ENCODE results near the gene EIF4G1.
"Not testable (repeated sequence)": the region's sequence is repeated elsewhere in the genome, so short reads cannot be mapped to it uniquely, and the experiment has no call there.

EIF4G1 gene

DNA sequence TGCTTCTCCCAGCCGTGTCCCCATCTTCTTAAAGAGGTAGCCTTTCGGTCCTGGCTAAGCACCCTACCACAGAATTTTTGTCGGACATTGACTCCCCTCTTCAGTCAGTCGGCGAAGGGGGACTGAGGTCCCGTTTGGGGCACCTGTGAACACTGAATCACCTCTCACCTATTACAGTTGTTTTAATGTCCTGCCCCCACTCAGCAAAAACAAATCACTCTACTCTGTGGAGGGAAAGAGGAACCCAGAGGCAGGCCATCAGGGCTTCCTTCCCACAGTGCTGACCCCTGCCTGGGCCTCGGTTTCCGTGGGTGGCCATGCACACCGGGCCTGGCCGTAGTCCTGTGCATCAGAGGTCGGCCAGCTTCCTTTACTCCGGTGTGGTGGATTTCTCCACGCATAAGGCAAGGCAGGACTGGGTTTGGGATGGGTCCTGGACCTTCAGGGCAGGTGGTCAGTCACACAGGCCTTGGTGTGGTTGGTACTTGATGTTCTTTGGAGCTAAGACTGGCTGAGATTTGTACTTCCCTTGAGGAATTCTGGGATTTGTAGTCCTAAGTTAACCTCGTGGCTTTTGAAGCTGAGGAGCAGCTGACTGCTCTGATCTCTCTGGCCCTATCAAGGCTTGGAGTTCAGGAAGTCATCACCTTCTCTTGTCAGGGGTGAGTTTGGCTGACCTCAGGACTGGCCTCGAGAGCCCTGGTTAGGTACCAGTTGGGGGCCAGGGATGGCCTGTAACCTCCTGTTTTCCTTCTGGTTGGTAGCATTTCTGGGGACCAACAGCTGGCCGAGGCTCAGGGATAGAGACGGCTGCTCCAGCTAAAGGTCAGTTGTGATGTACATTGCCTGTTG, 22.4 kb downstream of the EIF4G1 start:
- DNase-seq = no peak

DNA sequence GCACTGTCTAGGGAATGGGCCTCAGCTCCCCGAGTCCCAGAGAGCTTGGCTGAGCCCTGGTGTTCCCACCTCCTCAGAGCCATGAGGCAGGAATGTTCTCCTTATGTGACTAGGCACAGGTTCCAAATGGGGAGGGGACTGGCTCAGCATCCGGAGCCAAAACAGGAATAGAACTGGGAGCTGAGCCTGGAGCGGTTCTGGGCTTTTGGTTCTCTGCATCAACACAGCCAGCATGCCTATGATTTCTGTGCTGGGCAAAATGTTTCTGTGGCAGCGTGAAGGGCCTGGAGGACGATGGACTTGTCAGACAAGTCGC, 23.0 kb downstream of the EIF4G1 start, which contains the start of gene FAM131A:
Gene FAM131A, plus strand, starts transcription at position 202 of the 316 bp plus-strand sequence. Its CDS starts 31 bp downstream, at position 233.
- no peak for DNase-seq

GRCh38 chr3:184337981-184338380, 23.6 kb downstream of the EIF4G1 start:
- no peak for DNase-seq

DNA sequence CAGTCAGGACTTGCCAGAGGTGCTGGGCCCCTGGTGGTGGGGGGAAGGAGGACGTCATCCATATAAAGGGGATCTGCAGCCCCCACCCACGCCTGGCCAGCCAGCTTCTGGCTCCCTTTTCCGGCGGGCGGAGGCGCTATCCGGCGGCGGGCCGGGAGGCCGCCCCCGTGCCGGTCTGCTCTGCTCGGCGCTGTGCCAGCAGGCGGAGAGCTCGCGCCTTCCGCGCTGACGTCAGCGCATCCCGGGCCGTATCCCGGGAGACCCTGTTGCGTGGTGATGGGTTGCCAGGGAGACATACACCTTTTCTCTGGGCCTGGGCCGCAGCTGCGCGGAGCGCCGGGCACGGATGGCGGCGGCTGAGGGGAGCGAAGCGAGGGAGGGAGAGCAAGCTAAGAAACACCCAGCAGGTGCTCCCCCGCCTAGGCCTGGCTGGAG, 24.1 kb downstream of the EIF4G1 start:
- DNase-seq = no peak

- no peak for DNase-seq
Observed at GRCh38 chr3:184339001-184339400, 24.6 kb downstream of the EIF4G1 start.

DNA sequence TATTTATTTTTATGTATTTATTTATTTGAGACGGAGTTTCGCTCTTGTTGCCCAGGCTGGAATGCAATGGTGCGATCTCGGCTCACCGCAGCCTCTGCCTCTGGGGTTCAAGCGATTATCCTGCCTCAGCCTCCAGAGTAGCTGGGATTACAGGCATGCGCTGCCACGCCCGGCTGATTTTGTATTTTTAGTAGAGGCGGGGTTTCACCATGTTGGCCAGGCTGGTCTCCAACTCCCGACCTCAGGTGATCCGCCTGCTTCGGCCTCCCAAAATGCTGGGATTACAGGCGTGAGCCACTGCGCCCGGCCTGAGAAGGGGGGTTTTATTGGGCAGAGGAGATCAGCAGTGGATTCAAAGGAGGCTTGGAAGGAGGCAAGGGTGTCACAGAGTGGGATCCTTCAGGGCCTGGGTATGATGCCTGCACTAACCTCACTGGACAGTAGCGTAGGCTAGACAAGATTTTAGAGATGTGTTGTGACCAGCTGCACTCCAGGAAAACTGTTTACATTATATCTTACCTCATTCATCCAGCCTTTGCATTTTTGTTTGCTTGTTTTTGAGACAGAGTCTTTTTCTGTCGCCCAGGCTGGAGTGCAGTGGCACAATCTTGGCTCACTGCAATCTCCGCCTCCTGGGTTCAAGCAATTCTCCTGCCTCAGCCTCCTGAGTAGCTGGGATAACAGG, 25.2 kb downstream of the EIF4G1 start:
- DNase-seq = not testable (repeated sequence)

DNA sequence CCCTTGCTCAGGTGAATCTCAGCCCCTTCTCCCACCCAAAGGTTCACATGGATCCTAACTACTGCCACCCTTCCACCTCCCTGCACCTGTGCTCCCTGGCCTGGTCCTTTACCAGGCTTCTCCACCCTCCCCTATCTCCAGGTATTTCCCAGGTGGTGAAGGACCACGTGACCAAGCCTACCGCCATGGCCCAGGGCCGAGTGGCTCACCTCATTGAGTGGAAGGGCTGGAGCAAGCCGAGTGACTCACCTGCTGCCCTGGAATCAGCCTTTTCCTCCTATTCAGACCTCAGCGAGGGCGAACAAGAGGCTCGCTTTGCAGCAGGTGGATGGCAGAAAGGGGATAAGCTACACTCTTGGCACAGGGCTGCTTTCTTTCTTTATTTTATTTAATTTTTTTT, 27.5 kb downstream of the EIF4G1 start:
- no peak for DNase-seq

- no peak for DNase-seq
Observed at GRCh38 chr3:184343200-184343876, 28.9 kb downstream of the EIF4G1 start.

GRCh38 chr3:184344579-184345316, 30.3 kb downstream of the EIF4G1 start:
- no peak for DNase-seq

- DNase-seq = no peak
Observed at GRCh38 chr3:184345317-184346144, 31.1 kb downstream of the EIF4G1 start.

GRCh38 chr3:184346480-184347190, 32.2 kb downstream of the EIF4G1 start:
- DNase-seq = no peak

DNA sequence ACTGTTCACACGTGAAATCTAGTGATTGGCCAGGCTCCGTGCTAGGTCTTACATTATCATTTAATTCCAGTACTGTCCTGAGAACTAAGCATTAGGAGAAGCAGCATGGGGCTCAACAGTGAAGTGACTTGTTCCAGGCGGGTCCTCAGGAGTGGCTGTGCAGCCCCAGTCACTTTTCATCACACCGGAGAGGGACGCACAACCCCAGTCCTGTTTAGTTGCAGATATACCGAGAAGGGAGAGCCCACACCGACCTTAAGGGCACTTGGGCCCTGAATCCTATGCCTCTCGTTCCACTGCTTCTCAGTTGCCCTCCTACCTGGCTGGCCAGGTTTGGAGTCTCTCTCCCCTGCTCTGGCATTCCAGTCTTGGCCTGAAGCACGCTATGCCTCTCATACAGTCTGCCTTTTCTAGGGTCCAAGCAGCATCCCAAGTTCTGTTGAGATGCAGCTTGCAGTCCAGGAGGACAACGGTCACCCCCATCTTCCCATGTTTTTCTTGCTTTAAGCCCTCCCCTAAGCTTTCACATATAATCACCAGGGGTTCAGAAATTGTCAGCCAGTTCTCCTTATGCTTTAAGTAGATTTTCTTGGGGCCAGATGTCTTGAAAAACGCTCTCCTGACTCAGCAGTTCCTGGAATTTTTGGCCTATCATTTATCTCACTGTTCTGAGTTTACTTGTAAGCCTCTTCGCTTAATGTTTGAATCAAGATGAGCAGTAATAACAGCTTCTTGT, 33.1 kb downstream of the EIF4G1 start:
- DNase-seq = no peak

- no peak for DNase-seq
Observed at GRCh38 chr3:184348057-184348382, 33.6 kb downstream of the EIF4G1 start.

DNA sequence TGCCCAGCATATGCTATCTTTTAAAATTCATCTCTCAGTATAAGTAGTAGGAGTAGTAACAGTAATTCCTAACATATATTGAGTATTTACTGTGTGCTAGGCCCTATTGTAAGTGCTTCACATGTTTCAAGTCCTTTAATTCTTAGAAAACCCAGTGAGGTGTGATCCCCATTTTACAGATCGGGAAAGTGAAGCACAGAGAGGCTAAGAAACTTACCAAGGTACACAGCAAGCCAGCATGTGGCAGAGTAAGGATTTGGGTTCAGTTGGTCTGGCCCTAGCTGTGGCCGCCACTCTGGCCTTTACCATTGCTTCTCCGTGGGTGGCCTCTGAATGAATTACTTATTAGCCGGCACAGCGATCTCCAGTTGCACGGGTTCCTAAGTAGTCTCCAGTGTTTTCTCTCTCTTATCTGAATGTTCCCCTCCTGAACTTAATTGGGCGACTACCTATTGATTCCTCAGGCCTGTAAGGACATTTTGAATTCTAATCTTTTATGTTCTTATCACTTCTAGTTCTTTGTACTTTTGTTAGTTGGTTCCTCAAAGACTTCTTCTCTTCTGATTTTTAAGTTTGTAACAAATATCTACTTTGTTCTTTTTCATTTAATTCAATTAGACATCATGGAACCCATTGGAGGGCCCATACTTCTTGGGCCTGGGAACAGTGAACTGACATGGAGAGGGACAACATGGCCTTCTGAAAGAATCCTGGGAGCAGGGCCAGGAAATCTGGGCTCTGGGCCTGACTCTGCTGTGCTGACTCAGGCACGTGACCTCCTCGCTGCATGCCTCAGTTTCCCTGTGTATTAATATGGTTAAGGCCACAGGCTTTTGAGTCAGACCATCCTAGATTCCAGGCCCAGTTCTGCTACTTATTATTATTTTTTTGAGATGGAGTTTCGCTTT, 35.4 kb downstream of the EIF4G1 start:
- DNase-seq = no peak

DNA sequence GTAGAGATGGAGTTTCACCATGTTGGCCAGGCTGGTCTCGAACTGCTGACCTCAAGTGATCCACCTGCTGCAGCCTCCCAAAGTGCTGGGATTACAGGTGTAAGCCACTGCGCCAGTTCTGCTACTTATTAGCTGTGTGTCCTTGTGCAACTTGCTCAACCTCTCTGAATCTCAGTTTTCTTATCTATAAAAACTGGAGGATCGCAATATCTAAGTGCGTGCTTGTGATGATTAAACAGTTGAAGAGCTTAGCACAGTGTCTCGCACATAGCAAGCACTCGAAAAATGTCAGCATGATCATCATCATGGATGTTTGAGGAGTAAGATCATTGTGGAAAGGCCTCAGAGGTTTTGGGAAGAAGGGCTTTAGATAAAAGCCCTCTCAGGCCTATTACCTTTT, 36.2 kb downstream of the EIF4G1 start:
- no peak for DNase-seq

DNA sequence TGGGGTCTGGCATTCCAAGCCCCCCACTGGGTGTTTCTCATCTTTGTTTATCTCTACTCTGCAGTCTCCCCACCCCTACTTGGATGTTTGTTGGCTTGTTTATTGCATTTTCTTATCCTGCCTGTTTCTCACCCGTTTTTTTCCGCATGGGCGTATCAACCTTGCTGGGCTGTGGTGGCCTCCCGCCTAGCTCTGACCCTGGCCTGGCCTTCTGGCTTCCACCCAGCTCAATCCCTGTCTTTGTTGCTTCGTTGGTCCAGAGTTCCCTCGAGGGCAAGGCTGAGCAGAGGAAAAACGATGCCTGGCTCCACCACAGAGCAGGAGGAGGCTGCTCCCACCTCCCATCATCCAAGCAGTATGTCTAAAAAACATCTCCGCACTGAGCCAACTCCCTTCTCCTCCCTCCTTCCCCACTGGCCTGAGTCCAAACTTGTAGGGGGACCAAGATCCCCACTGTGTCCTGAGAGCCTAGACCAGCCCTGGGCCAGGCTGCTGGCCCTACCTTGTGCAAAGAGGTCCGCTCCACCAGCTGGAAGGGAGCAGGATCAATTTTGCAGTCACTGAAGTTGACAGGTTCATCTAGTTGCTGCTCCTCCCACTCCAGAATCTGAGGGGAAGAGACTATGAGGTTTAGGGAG, 37.2 kb downstream of the EIF4G1 start:
- no peak for DNase-seq

DNA sequence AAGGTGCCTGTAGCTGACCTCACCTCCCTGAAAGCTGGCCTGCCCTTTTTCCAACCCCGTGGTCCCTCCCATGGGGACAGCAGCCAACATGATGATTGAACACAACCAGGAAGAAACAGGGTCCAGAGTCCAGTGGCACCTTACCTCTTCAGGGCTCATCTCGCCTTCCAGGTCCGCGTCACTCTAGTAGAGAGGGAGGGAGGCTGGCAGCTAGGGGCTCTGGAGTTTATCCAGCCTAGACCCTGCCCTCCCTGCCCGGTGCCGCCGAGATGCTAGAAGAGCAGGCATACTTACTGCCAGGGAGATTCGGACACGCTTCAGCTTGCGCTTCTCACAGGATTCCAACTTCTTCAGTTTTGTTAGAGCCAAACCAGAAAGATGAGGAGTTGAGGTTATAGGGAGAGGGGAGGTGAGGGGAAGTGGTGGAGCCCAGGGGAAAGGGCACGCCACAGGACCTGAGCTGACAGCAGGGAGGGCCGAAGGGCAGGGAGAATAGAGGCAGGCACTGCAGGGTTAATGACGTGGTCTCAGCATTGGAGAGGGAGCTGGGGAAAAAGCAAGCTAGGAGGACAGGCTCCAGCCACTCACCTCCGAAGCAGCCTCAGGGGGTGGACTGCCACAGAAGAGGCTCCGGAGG, 37.9 kb downstream of the EIF4G1 start:
- DNase-seq = no peak

GRCh38 chr3:184352897-184353545, 38.6 kb downstream of the EIF4G1 start:
- DNase-seq = no peak
